K562 (cell line): ENCODE data around the gene AP1B1. TPM values are rescaled to one million over a fixed set of nuclear protein-coding genes. Genes with fewer than 3 reads are reported as not detected.

ENCODE experiments used
- ATAC-seq: fragments of 200-7000 bp; cut with Tn5 transposase; 3 replicates; pipeline ENCODE4 v1.9.1; 2020; ENCODE audit warnings: moderate library complexity
- BruUV-seq: library from RNA; stranded (reverse); fragments of 400-500 nt; replicated peaks from 2 replicates; lab custom pipeline; 2021; lab: Mats Ljungman, UMichigan
- CTCF ChIA-PET: fragments of 300-600 bp; formaldehyde crosslinking; extraction: SDS; loops from one replicate; lab custom pipeline; 2021; ENCODE audit warnings: low intra/inter-chr PET ratio; lab: Yijun Ruan, JAX
- POLR2A ChIA-PET: fragments of 300-600, 350-650 bp; sonication (Branson Sonifier 250); formaldehyde crosslinking; extraction: SDS; loops from one replicate; lab custom pipeline; 2021; ENCODE audit warnings: antibody characterized with exemption, inconsistent platforms; lab: Yijun Ruan, JAX
- DNase-seq, 4 experiments: peaks; one replicate each; pipeline versions ENCODE4 v3.0.0 to v3.0.0-alpha.2; 2011 to 2018; ENCODE audit warnings: low spot score in 3 of 4, mixed read lengths in 3 of 4; ENCODE audit errors: extremely low read depth in 1 of 4
- FAIRE-seq: peaks from 2 replicates; lab custom pipeline; 2011; peaks lifted over from hg19 to GRCh38; lab: Jason Lieb, UNC
- H2AFZ ChIP-seq: 2 replicates; pipeline ENCODE4 v1.6.0; 2011; ENCODE audit warnings: low read depth, low read length, control low read depth, inconsistent platforms
- H3K27ac ChIP-seq: fragments of 200-600 bp; 3 replicates; pipeline ENCODE4 v1.8.0; 2011; ENCODE audit warnings: low read depth, mild to moderate bottlenecking, control low read depth, inconsistent platforms, low read length, moderate library complexity, mixed read lengths; ENCODE audit errors: extremely low read depth
- H3K27me3 ChIP-seq, 2 experiments: fragments of 300-600 bp in 1 of 2; 2 replicates in 1 of 2; 3 replicates in 1 of 2; pipeline versions ENCODE4 v1.6.0 to v1.8.0; 2011; ENCODE audit warnings: inconsistent platforms in 2 of 2, low read length in 2 of 2, mild to moderate bottlenecking in 1 of 2, mixed read lengths in 1 of 2, moderate library complexity in 1 of 2; ENCODE audit not compliant: control insufficient read depth in 2 of 2, insufficient read depth in 2 of 2
- H3K36me3 ChIP-seq: fragments of 300-600 bp; 3 replicates; pipeline ENCODE4 v1.8.0; 2011; ENCODE audit warnings: mild to moderate bottlenecking, low read length, inconsistent platforms; ENCODE audit not compliant: control insufficient read depth, insufficient read depth
- H3K4me1 ChIP-seq, 2 experiments: fragments of 200-600 bp in 1 of 2; replicated peaks in 1 of 2; 2 replicates in 1 of 2; 3 replicates in 1 of 2; pipeline versions ENCODE4 v1.5.1 to v1.8.0; 2011; ENCODE audit warnings: inconsistent platforms in 2 of 2, low read length in 2 of 2, mild to moderate bottlenecking in 1 of 2, mixed read lengths in 1 of 2, moderate library complexity in 1 of 2; ENCODE audit not compliant: control insufficient read depth in 2 of 2, insufficient read depth in 2 of 2
- H3K4me2 ChIP-seq: 2 replicates; pipeline ENCODE4 v1.6.1; 2011; ENCODE audit warnings: low read length, control low read depth, inconsistent platforms, mixed read lengths; ENCODE audit not compliant: insufficient read depth
- H3K4me3 ChIP-seq: fragments of 200-600 bp; sonication (generic), shearing (Covaris generic); 2 replicates; pipeline ENCODE4 v1.5.1; 2016; ENCODE audit warnings: control low read depth, inconsistent platforms
- H3K79me2 ChIP-seq: fragments of 200-600 bp; 3 replicates; pipeline ENCODE4 v1.8.0; 2011; ENCODE audit warnings: low read length, inconsistent platforms; ENCODE audit not compliant: control insufficient read depth, insufficient read depth
- H3K9ac ChIP-seq, 2 experiments: 2 replicates each; pipeline versions ENCODE4 v1.6.0 to v1.6.1; 2011; ENCODE audit warnings: low read depth in 2 of 2, low read length in 2 of 2, control low read depth in 1 of 2, inconsistent platforms in 1 of 2, mild to moderate bottlenecking in 1 of 2, mixed read lengths in 1 of 2; ENCODE audit not compliant: insufficient read depth in 1 of 2
- H3K9me1 ChIP-seq: one replicate; pipeline ENCODE4 v1.6.0; 2011; ENCODE audit warnings: inconsistent platforms, mild to moderate bottlenecking, low read length, moderate library complexity; ENCODE audit not compliant: control insufficient read depth, insufficient read depth
- H3K9me3 ChIP-seq: replicated peaks from 2 replicates; pipeline ENCODE4 v1.5.1; 2011; ENCODE audit warnings: low read depth, low read length, inconsistent platforms; ENCODE audit not compliant: control insufficient read depth, insufficient read depth
- H4K20me1 ChIP-seq: replicated peaks from 2 replicates; pipeline ENCODE4 v1.6.1; 2011; ENCODE audit warnings: low read length, inconsistent platforms, mixed read lengths; ENCODE audit not compliant: control insufficient read depth, insufficient read depth
- BCL6 ChIP-seq: fragments of 250-450 bp; sonication (Bioruptor Pico); IDR thresholded peaks from 2 replicates; pipeline ENCODE4 v1.4.0; 2020
- HNRNPH1 ChIP-seq: fragments of 200-400 bp; formaldehyde crosslinking; optimal IDR thresholded peaks from 2 replicates; pipeline ENCODE3; 2017; ENCODE audit warnings: low read depth, mild to moderate bottlenecking, low read length, moderate library complexity
- MAFG ChIP-seq: fragments of 450-650 bp; conservative IDR thresholded peaks from 2 replicates; pipeline ENCODE4 v1.6.1; 2016; ENCODE audit warnings: missing genetic modification characterization, missing compliant biosample characterization
- NFATC3 ChIP-seq: fragments of 450-650 bp; IDR thresholded peaks from 2 replicates; pipeline ENCODE4 v1.6.1; 2017; ENCODE audit warnings: mild to moderate bottlenecking
- RFX1 ChIP-seq: fragments of 450-650 bp; IDR thresholded peaks from 2 replicates; pipeline ENCODE4 v1.6.1; 2016; ENCODE audit warnings: mild to moderate bottlenecking, moderate library complexity
- SIX5 ChIP-seq, 2 experiments: IDR thresholded peaks; 2 replicates each; pipeline ENCODE4 v1.6.1; 2011; ENCODE audit warnings: low read length in 2 of 2, borderline replicate concordance in 1 of 2, low read depth in 1 of 2, mild to moderate bottlenecking in 1 of 2, moderate library complexity in 1 of 2; ENCODE audit not compliant: insufficient read depth in 1 of 2
- STAG1 ChIP-seq: sonication (generic); formaldehyde crosslinking; IDR thresholded peaks from 2 replicates; pipeline ENCODE4 v1.5.0; 2020; ENCODE audit warnings: missing genetic modification reagents, borderline replicate concordance
- STAT5A ChIP-seq: IDR thresholded peaks from 2 replicates; pipeline ENCODE4 v1.6.1; 2012; ENCODE audit warnings: low read length, inconsistent platforms, borderline replicate concordance
- ZNF589 ChIP-seq: fragments of 200-800 bp; sonication (Bioruptor generic); IDR thresholded peaks from 2 replicates; pipeline ENCODE4 v1.6.1; 2016; ENCODE audit warnings: low read depth, missing genetic modification characterization, missing compliant biosample characterization
- ZNF695 ChIP-seq: fragments of 450-650 bp; formaldehyde crosslinking; IDR thresholded peaks from 2 replicates; pipeline ENCODE4 v1.4.0; 2020; ENCODE audit warnings: mild to moderate bottlenecking, moderate library complexity
- WGBS: fragments of 100-300 bp; shearing (Covaris generic); methylation state at CpG from one replicate; pipeline ENCODE4 v1.1.6; 2016; ENCODE audit warnings: low coverage, mixed read lengths; ENCODE audit not compliant: insufficient coverage; ENCODE audit errors: missing lambda C conversion rate; 5-methylcytosine and 5-hydroxymethylcytosine counted together
- in situ Hi-C: fragments of 300-500 bp; cut with MboI; formaldehyde crosslinking; loops from 4 replicates; pipeline ENCODE4 v1.15.0; 2018; ENCODE audit warnings: inconsistent platforms, mixed read lengths
- intact Hi-C: fragments of 100-400 bp; cut with micrococcal nuclease; formaldehyde crosslinking; loops from 2 replicates; pipeline ENCODE4 v1.14.2; 2022
- polyA plus RNA-seq, 8 experiments: library from polyadenylated mRNA; depleted of rRNA in 4 of 8; stranded (reverse) in 5 of 8; unstranded in 3 of 8; fragments of >200 nt; fragmentation: Nextera tagmentation in 2 of 8; fragmentation: Illumina TruSeq in 1 of 8; extraction: Ambion mirVana in 2 of 8; extraction: Trizol in 1 of 8; gene quantifications; 2 replicates each; pipeline versions ENCODE4 v1.2.1 to v1.2.3, GENCODE V29; 2011 to 2014; ENCODE audit warnings: inconsistent platforms in 1 of 8, missing spikeins in 1 of 8
- total RNA-seq, 7 experiments: library from RNA; depleted of rRNA in 6 of 7; stranded (reverse); fragments of >200 nt in 6 of 7; fragmentation: Illumina TruSeq in 2 of 7; extraction: Trizol in 2 of 7; gene quantifications; 2 replicates each; pipeline versions ENCODE4 v1.2.1 to v1.2.3, GENCODE V29; 2011 to 2021; ENCODE audit warnings: low replicate concordance in 1 of 7
- TF ChIP-seq, protein P1 (sequence below): sonication (generic); formaldehyde crosslinking; IDR thresholded peaks from 2 replicates; pipeline ENCODE4 v1.8.0; 2022; ENCODE audit warnings: mild to moderate bottlenecking, missing genetic modification reagents
- TF ChIP-seq, protein P2 (sequence below): fragments of 200-400 bp; formaldehyde crosslinking; IDR thresholded peaks from 2 replicates; pipeline ENCODE4 v1.6.1; 2017; ENCODE audit warnings: mild to moderate bottlenecking, low read depth, low read length, moderate library complexity
- TF ChIP-seq, protein P3 (sequence below): sonication (generic); formaldehyde crosslinking; IDR thresholded peaks from 2 replicates; pipeline ENCODE4 v1.9.0; 2022; ENCODE audit warnings: mild to moderate bottlenecking, missing genetic modification reagents

AP1B1 gene
- total and polyA plus RNA-seq, 9 of the 15 experiments (the other 6 are each of a cell fraction or from before 2014, with no cell fraction given) = 1.2 to 60.9 (median 30.1) TPM

DNA sequence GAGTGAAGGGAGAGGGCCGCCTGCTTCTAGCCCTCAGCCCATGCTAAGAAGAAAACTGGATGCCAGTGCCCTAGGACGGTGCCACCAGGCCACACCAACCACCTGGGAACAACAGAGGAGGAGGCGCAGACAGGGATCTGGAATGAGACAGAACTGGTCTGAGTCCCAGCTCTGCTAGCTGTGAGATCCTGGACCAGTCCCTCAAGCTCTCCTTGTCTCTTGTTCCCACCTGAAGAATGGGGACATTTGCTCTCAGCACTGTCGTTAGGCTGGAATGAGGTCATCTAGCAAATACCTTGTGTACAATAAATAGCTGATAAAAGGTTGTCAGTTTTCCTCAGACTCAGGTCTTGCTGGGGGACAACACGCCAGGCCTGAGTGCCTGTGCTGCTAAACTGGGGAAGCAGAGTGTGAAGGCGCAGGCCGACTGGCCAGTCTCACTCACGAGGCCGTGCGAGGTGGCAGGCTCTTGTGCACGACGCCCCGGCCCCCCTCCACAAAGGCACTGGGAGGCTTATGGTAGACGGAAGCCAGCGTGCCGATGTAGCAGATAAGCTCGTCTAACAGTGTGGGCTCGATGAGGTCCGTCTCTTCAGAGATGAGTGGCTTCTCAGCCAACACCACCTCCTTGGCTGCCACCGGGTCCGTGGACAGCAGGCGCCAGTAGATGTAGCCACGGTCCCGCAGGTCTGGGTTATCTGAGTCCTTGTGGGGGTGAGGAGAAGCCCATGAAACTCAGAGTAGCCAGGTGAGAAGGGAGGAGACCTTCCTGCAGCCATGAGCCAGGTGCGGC is 47.1 kb downstream of the AP1B1 start (continued):
- TF ChIP-seq BCL6 (CRISPR knock-in tag) = no peak
- TF ChIP-seq, all 486 proteins: peak for 0

GRCh38 chr22:29340566-29340965 is 47.8 kb downstream of the AP1B1 start:
- no peaks in the 10 kb centered on the region for H3K27me3 ChIP-seq
- DNase-seq (no peak), ATAC-seq (no peak), FAIRE-seq (no peak)
- peaks cover 0 to 10% of the 10 kb centered on the region in 2 experiments; a peak in 3 of 5 replicates for H3K4me1 ChIP-seq
- H3K9ac ChIP-seq = no peak overlapping the region
- intact Hi-C loops = no loop called here
- no peak overlapping the region for H3K4me3 ChIP-seq
- H3K9me1 ChIP-seq = no peaks in the 10 kb centered on the region
- H3K79me2 ChIP-seq = no peaks in the 10 kb centered on the region
- H3K27ac ChIP-seq = no peak overlapping the region
- H3K4me2 ChIP-seq = no peak overlapping the region
- 93% methylated on average over 4 of the region's 8 CpGs for WGBS
- no peaks in the 10 kb centered on the region for H3K9me3 ChIP-seq
- in situ Hi-C loops = no loop called here
- H2AFZ ChIP-seq = no peak overlapping the region
- BruUV-seq = no TSS peak
- H4K20me1 ChIP-seq = no peaks in the 10 kb centered on the region
- H3K36me3 ChIP-seq = peaks cover 76% of the 10 kb centered on the region; the same call in 2 of the 3 replicates
- CTCF ChIA-PET = no interaction called here
- POLR2A ChIA-PET = interaction anchor here (1.0 kb wide), 1 partner anchor 69 kb away, joined by 3 read pairs; no protein-coding TSS in a partner anchor
- no peak for TF ChIP-seq SIX5 (IDR thresholded peaks at IDR 0.05; ENCODE audit: borderline replicate concordance in 1 of 2, insufficient read depth in 1 of 2, low read depth in 1 of 2, low read length in 2 of 2)
- TF ChIP-seq ZNF589 (CRISPR knock-in tag) = no peak
- TF ChIP-seq RFX1 = no peak
- TF ChIP-seq, protein P1, sequence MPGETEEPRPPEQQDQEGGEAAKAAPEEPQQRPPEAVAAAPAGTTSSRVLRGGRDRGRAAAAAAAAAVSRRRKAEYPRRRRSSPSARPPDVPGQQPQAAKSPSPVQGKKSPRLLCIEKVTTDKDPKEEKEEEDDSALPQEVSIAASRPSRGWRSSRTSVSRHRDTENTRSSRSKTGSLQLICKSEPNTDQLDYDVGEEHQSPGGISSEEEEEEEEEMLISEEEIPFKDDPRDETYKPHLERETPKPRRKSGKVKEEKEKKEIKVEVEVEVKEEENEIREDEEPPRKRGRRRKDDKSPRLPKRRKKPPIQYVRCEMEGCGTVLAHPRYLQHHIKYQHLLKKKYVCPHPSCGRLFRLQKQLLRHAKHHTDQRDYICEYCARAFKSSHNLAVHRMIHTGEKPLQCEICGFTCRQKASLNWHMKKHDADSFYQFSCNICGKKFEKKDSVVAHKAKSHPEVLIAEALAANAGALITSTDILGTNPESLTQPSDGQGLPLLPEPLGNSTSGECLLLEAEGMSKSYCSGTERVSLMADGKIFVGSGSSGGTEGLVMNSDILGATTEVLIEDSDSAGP (CRISPR knock-in tag) = no peak
- no peak for TF ChIP-seq MAFG (tag)
- TF ChIP-seq, protein P2, sequence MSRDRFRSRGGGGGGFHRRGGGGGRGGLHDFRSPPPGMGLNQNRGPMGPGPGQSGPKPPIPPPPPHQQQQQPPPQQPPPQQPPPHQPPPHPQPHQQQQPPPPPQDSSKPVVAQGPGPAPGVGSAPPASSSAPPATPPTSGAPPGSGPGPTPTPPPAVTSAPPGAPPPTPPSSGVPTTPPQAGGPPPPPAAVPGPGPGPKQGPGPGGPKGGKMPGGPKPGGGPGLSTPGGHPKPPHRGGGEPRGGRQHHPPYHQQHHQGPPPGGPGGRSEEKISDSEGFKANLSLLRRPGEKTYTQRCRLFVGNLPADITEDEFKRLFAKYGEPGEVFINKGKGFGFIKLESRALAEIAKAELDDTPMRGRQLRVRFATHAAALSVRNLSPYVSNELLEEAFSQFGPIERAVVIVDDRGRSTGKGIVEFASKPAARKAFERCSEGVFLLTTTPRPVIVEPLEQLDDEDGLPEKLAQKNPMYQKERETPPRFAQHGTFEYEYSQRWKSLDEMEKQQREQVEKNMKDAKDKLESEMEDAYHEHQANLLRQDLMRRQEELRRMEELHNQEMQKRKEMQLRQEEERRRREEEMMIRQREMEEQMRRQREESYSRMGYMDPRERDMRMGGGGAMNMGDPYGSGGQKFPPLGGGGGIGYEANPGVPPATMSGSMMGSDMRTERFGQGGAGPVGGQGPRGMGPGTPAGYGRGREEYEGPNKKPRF = no peak
- TF ChIP-seq STAG1 (CRISPR knock-in tag) = no peak
- TF ChIP-seq, protein P3, sequence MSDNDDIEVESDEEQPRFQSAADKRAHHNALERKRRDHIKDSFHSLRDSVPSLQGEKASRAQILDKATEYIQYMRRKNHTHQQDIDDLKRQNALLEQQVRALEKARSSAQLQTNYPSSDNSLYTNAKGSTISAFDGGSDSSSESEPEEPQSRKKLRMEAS (CRISPR knock-in tag) = no peak
- no peak for TF ChIP-seq NFATC3
- TF ChIP-seq HNRNPH1 = no peak
- TF ChIP-seq STAT5A = no peak
- TF ChIP-seq ZNF695 (CRISPR knock-in tag) = no peak
